ENCODE data around the gene KANSL1.

DNA sequence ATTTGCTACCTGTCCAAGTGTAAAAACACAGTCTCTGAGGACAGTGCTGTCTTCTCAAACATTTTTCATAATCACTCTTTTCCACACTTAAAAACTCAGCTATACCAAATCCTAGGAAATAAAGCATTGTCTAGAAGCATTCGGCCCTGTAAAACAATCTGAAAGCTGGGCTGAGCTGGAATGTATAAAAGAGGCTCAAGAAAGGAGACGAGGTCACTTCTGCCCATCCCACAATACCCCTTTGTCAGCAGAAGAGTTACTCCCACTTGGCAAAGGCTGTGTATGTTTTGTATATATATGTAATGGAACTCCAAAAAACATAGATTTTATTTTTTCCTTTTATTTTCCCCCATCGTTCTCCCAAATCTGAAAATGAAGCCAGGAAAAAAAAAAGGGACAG is 150.3 kb downstream of the KANSL1 start:
- TF ChIP-seq, protein P1, sequence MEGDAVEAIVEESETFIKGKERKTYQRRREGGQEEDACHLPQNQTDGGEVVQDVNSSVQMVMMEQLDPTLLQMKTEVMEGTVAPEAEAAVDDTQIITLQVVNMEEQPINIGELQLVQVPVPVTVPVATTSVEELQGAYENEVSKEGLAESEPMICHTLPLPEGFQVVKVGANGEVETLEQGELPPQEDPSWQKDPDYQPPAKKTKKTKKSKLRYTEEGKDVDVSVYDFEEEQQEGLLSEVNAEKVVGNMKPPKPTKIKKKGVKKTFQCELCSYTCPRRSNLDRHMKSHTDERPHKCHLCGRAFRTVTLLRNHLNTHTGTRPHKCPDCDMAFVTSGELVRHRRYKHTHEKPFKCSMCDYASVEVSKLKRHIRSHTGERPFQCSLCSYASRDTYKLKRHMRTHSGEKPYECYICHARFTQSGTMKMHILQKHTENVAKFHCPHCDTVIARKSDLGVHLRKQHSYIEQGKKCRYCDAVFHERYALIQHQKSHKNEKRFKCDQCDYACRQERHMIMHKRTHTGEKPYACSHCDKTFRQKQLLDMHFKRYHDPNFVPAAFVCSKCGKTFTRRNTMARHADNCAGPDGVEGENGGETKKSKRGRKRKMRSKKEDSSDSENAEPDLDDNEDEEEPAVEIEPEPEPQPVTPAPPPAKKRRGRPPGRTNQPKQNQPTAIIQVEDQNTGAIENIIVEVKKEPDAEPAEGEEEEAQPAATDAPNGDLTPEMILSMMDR (IDR thresholded peaks at IDR 0.05) = no peak
- TF ChIP-seq POLR2A (IDR thresholded peaks at IDR 0.05) (no peak), EP300 (IDR thresholded peaks at IDR 0.05) (no peak)
